Glomerular visceral epithelial cell (primary cell): ENCODE measurements around the gene ZNF835.
"Not testable (repeated sequence)": the region's sequence is repeated elsewhere in the genome, so short reads cannot be mapped to it uniquely, and the experiment has no call there.

ENCODE experiments used
- DNase-seq: peaks from one replicate; pipeline ENCODE4 v3.0.0-alpha.2; 2016; ENCODE audit errors: extremely low spot score

The ZNF835 gene

DNA sequence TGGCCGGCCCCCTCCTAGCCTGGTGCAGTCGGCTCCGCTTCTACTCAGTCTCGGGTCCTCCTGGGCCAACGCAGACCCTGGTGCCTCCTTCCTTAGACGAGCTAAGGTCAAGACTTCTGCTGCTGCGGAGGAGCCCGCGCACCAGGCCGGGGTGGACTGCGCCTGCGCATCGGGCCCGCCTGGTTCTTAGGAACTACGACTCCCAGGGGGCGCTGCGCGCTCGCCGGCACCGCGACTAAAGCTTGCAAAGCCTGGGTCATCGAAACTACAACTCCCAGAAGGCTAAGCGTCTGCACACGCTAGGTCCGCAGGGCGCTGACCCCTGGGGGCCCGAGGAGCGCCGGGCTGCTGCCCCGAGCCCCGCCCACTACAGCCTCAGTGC, at the start of gene ZNF835:
ZNF835 (minus strand) TSS at position 145 of the 382 bp plus-strand sequence. CDS start 6,559 bp downstream, outside the sequence.
- DNase-seq, result no peak

DNA sequence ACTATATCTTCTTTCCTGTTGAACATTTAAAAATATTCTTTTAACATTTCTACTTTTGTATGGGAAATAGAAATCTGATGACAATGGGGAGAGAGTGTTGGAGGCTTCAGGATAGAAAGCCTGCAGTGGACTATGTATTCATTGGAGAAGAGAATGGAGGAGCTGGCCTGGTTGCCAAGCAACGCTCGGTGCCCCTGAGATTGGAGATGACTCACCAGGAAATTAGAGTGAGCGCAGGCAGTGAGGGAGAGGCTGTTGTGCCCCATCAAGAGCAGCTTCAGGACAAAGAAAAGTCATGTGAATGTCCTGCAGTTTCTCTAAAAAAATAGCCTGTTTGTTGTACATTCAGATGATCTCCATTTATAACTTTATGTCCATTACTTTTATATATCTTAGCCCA, 48.7 kb upstream of the ZNF835 start:
- no peak for DNase-seq

DNA sequence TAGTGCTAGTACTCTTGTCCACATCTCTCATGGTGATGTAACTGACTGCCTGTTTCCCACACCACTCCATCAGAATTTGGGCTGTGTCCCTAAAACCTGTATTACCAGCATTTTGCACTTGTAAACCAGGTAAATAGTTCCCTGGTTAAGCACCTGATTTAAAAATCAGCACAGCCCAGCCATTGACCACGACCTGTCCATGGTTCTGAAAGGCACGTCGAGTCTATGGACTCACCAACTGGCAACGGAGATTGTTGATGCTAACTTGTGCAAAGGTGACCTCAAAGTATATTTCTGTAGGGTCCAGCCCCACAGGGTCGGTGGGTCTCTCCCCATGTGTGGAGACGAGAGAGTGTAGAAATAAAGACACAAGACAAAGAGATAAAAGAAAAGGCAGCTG, 46.7 kb upstream of the ZNF835 start:
- DNase-seq, result no peak

- no peak for DNase-seq
These were observed 41.2 kb upstream of the ZNF835 start for GRCh38 chr19:56712611-56713276.

DNA sequence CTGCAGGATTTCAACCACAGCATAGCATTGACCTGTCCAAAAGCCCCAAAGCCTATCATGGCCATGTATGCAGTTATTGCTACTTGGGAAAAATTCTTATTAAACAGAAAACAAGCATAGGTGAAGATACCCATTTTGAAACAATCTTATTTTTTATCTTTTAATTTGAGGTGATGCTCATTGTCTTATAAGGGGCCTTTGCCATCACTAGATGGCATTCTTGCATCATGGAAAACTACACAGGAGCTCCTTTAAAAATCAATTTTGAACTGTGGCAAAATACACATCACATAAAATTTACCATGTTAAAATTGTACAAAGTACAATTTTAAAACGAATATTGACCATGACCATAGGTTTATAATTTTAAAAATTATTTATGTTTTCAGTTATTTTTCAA, 38.9 kb upstream of the ZNF835 start:
- DNase-seq, result no peak

DNA sequence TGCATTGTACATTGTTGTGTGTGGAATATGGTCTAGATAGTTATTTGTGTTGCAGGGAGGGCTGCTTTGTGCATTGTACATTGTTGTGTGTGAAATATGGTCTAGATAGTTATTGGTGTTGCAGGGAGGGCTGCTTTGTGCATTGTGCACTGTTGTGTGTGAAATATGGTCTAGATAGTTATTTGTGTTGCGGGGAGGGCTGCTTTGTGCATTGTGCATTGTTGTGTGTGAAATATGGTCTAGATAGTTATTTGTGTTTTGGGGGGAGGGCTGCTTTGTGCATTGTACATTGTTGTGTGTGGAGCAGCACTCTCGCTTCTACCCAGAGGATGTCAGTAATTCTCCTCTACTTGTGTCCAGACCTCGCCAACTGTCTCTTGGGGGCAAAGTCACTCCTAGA, 36.3 kb upstream of the ZNF835 start:
- no peak for DNase-seq

DNA sequence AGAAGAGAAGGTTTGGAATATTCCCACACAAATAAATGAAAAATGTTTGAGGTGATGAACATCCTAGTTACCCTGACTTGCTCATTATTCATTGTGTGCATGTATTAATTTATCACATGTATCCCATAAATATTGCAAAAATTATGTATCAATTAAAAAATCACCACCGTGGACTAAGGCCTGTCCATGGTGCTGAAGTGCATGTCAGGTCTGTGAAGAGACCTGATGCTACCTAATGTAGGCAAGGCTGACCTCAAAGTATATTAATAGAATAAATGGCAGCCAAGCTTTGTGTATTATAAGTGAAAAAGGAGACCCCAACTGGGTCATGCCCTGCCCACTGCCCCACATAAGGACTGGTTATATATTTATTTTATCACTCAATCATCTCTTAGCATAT, 34.4 kb upstream of the ZNF835 start:
- no peak for DNase-seq

- no peak for DNase-seq
These were observed 30.3 kb upstream of the ZNF835 start for GRCh38 chr19:56701895-56702294.

DNA sequence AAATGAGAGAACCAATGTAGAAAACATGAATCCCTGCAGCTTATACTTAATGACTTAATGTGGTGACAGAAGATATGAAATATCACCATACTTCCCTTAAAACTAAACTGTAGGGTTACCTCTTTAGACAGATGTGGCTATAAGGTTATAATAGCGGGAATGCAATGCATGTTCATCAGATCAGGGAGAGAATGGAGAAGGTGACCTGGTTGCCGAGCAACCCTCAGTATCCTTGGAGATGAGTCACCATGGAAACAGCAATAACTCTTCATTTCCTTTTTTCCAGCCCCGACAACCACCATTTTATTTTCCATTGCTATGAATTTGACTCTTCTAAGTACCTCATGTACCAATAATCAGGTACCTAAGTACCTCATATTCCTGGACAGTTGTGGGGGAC, 28.0 kb upstream of the ZNF835 start:
- DNase-seq, result no peak

GRCh38 chr19:56692206-56692895, 20.8 kb upstream of the ZNF835 start:
- DNase-seq, result no peak

DNA sequence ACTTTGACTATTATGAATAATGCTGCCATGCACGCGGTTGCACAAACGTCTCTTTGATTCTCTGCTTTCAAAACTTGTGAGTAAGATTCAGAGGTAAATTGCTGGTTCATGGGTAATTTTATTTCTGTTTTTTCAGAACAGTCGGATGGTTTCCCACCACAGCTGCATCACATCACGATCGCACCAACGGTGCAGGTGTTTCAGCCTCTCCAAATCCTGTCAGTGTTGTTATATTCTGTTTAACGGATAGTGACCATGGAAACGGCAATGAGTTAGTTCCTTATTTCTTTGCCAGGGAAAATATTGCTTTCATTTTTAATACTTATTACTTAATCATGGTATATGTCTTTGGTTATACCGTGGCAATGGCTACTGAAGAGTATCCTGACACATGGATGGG, 19.1 kb upstream of the ZNF835 start:
- DNase-seq, result no peak

DNA sequence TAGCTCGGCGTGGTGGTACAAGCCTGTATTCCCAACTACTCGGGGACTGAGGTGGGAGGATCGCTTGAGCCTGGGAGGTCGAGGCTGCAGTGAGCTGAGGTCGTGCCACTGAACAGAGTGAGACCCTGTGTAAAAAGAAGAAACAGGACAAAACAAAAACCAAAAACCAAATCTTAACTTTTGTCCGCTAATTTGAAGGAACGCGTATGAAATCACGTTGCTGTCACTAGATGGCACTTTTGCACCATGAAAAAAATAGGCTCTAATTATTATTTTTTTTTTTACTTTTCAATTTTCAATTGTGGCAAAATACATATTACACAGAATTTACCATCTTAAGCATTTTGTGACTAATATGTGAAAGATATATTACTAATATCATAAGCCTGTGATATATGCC, 17.6 kb upstream of the ZNF835 start:
- no peak for DNase-seq

DNA sequence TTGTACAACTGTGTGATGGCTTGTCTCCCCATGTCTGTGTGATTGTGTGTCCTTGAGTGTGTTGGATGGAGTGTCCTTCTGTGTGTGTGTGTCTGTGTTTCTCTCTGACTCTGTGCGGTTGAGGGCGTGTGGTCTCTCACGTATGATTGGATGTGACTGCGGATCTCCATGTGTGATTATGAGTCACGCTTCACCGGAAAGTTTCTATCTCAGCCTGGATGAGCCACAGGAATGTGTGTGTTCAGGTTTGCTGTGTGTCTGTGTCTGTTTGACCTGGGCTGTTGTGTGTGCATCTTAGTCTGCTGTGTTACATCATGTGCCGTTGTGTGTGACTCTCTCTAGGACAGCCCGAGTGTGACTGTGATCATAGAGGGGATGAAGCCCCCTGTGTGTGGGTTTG, 15.5 kb upstream of the ZNF835 start:
- DNase-seq, result no peak

GRCh38 chr19:56683116-56683515, 11.6 kb upstream of the ZNF835 start:
- DNase-seq, result no peak

DNA sequence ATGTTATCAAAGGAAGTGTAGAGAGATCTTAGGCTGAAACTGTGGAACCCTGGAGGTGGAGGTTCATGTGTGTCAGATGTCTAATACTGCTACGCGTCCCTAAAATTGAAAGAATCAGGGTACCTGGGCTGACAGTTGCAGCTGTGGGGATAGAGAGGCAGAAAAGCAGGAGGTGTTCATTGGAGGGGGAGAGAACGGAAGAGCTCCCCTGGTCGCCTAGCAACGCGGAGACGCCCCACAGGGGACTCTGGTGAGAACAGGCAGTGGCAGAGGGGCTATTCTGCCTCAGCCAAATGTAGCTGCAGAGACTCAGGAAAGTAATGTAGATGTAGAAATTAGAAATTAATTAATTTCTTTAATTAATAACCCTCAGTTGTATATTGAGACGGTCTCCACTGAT, 10.1 kb upstream of the ZNF835 start:
- no peak for DNase-seq

GRCh38 chr19:56678205-56678604, 6.6 kb upstream of the ZNF835 start:
- DNase-seq, result no peak

- DNase-seq, result not testable (repeated sequence)
These were observed 1.1 kb upstream of the ZNF835 start for GRCh38 chr19:56672610-56673009.

GRCh38 chr19:56670961-56671612, 470 bp downstream of the ZNF835 start:
- DNase-seq, result no peak

DNA sequence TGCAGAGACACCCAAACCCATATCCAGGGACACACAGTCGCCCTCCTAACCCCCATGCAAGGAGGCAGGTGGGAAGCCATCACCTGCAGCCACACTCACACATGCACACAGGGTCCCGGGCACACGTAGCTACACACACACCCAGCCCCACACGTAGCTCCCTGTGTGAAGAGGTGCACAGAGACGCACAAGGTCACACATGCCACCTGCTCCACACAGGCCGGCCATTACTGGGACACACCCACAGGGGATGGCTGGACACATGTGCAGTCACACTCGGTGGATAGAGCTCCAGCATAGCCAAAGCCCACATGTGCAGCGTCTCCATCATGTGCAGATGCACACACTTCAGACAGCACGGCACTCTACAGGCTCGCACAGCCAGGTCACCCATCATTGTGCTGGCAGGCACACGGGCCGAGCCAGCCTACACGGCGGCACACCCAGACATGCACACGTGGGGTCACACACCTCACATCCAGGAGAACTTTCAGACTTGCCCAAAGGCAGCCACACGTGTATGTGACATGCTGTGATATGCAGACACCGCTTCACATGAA, 1.1 kb downstream of the ZNF835 start:
- DNase-seq, result no peak

- no peak for DNase-seq
These were observed 2.9 kb downstream of the ZNF835 start for GRCh38 chr19:56668676-56669075.

DNA sequence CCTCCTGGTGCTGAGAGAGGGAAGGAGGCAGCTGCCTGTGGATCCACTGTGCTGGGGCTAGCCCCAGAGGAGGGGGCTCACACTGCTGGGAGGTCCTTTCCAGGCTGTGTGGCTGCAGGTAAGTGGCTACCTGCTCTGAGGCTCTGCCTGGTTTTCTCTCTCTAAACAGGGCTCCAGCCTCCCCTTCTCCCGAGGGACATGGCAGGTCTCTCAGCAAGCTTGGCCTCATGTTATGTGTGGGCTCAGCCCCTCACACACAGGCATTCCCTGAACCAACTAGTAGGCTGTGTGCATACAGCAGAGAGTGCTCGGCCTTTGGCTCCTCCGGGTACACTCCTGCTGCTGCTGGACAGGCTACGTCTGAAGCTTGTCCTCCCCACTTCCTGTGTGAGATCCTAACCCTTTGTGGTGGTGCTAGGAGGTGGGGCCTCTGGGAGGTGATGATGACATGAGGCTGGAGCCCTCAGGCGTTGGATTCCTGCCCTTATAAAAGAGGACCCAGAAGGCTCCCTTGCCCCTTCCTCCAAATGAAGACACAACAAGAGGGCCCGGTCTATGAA, 4.2 kb downstream of the ZNF835 start:
- DNase-seq, result no peak

- no peak for DNase-seq
These were observed 7.0 kb downstream of the ZNF835 start for GRCh38 chr19:56664511-56664910.
